K562 (cell line): Measurements from ENCODE around the gene SP6. TPM values are rescaled to one million over a fixed set of nuclear protein-coding genes. Genes with fewer than 3 reads are reported as not detected.

Experiments
- BRD4 ChIP-seq: fragments of 200-600 bp; sonication (generic); IDR thresholded peaks from 2 replicates; pipeline ENCODE4 v1.6.1; 2017; ENCODE audit warnings: inconsistent platforms
- CREM ChIP-seq: IDR thresholded peaks from 2 replicates; pipeline ENCODE4 v1.6.1; 2014; ENCODE audit warnings: antibody characterized with exemption, low read depth
- CSDE1 ChIP-seq, 2 experiments: fragments of 450-650 bp; IDR thresholded peaks; 2 replicates each; pipeline ENCODE4 v1.6.1; 2016; ENCODE audit warnings: mild to moderate bottlenecking in 1 of 2
- DIDO1 ChIP-seq: fragments of 450-650 bp; IDR thresholded peaks from 2 replicates; pipeline ENCODE4 v1.6.1; 2016; ENCODE audit warnings: low read depth, missing biosample characterization, missing genetic modification characterization
- MTA3 ChIP-seq: fragments of 450-650 bp; formaldehyde crosslinking; IDR thresholded peaks from 2 replicates; pipeline ENCODE4 v1.6.1; 2017; ENCODE audit warnings: mild to moderate bottlenecking, borderline replicate concordance
- MXD1 ChIP-seq: fragments of 250-450 bp; sonication (Bioruptor Pico); IDR thresholded peaks from 2 replicates; pipeline ENCODE4 v1.8.0; 2021; ENCODE audit warnings: borderline replicate concordance, mild to moderate bottlenecking, moderate library complexity; ENCODE audit not compliant: poor library complexity, severe bottlenecking
- MXI1 ChIP-seq: IDR thresholded peaks from 2 replicates; pipeline ENCODE4 v1.6.1; 2011; ENCODE audit warnings: low read depth, mild to moderate bottlenecking, improper control_type of control experiment, low read length
- OTX1 ChIP-seq: fragments of 450-650 bp; formaldehyde crosslinking; IDR thresholded peaks from 2 replicates; pipeline ENCODE4 v1.4.0; 2022; ENCODE audit warnings: mild to moderate bottlenecking
- PHF8 ChIP-seq: fragments of 200-600 bp; sonication (generic); IDR thresholded peaks from 2 replicates; pipeline ENCODE4 v1.6.1; 2012; ENCODE audit warnings: mixed run types, mild to moderate bottlenecking, inconsistent platforms, low read length, moderate library complexity, borderline replicate concordance
- POLR2G ChIP-seq: fragments of 200-400 bp; formaldehyde crosslinking; IDR thresholded peaks from 2 replicates; pipeline ENCODE4 v1.6.1; 2017; ENCODE audit warnings: low read depth, mild to moderate bottlenecking, antibody characterized with exemption, low read length, moderate library complexity
- TAF9B ChIP-seq: fragments of 450-650 bp; IDR thresholded peaks from 2 replicates; pipeline ENCODE4 v1.6.1; 2018; ENCODE audit warnings: mild to moderate bottlenecking; ENCODE audit not compliant: partially characterized antibody
- TARDBP ChIP-seq: fragments of 450-650 bp; IDR thresholded peaks from 2 replicates; pipeline ENCODE4 v1.6.1; 2016
- VEZF1 ChIP-seq: fragments of 200-800 bp; sonication (Bioruptor generic); IDR thresholded peaks from 2 replicates; pipeline ENCODE4 v1.6.1; 2017; ENCODE audit warnings: missing genetic modification characterization, missing compliant biosample characterization
- YBX1 ChIP-seq: fragments of 450-650 bp; IDR thresholded peaks from 2 replicates; pipeline ENCODE4 v1.7.1; 2016; ENCODE audit warnings: mild to moderate bottlenecking
- ZBTB17 ChIP-seq: fragments of 450-650 bp; formaldehyde crosslinking; IDR thresholded peaks from 2 replicates; pipeline ENCODE4 v1.4.0; 2020; ENCODE audit warnings: mild to moderate bottlenecking
- ZNF143 ChIP-seq: sonication (generic); formaldehyde crosslinking; IDR thresholded peaks from 2 replicates; pipeline ENCODE4 v1.9.0; 2022; ENCODE audit warnings: mild to moderate bottlenecking, missing genetic modification reagents
- ZNF274 ChIP-seq: IDR thresholded peaks from 2 replicates; pipeline ENCODE4 v1.6.1; 2011; ENCODE audit warnings: low read depth, mild to moderate bottlenecking, low read length, moderate library complexity, borderline replicate concordance
- ZNF507 ChIP-seq: conservative IDR thresholded peaks from 2 replicates; pipeline ENCODE4 v1.6.1; 2017; ENCODE audit warnings: missing genetic modification characterization, missing compliant biosample characterization
- ZNF511 ChIP-seq: sonication (generic); formaldehyde crosslinking; IDR thresholded peaks from 2 replicates; pipeline ENCODE4 v1.8.0; 2022; ENCODE audit warnings: mild to moderate bottlenecking, missing genetic modification reagents
- polyA plus RNA-seq, 8 experiments: library from polyadenylated mRNA; depleted of rRNA in 4 of 8; stranded (reverse) in 5 of 8; unstranded in 3 of 8; fragments of >200 nt; fragmentation: Nextera tagmentation in 2 of 8; fragmentation: Illumina TruSeq in 1 of 8; extraction: Ambion mirVana in 2 of 8; extraction: Trizol in 1 of 8; gene quantifications; 2 replicates each; pipeline versions ENCODE4 v1.2.1 to v1.2.3, GENCODE V29; 2011 to 2014; ENCODE audit warnings: inconsistent platforms in 1 of 8, missing spikeins in 1 of 8
- total RNA-seq, 7 experiments: library from RNA; depleted of rRNA in 6 of 7; stranded (reverse); fragments of >200 nt in 6 of 7; fragmentation: Illumina TruSeq in 2 of 7; extraction: Trizol in 2 of 7; gene quantifications; 2 replicates each; pipeline versions ENCODE4 v1.2.1 to v1.2.3, GENCODE V29; 2011 to 2021; ENCODE audit warnings: low replicate concordance in 1 of 7
- TF ChIP-seq, protein P1 (sequence below), 2 experiments: fragments of 450-650 bp; IDR thresholded peaks; 2 replicates each; pipeline ENCODE4 v1.6.1; 2016
- TF ChIP-seq, protein P2 (sequence below): sonication (generic); formaldehyde crosslinking; IDR thresholded peaks from 2 replicates; pipeline ENCODE4 v1.5.0; 2020; ENCODE audit warnings: missing genetic modification reagents

The SP6 gene
- total and polyA plus RNA-seq, 9 of the 15 experiments (the other 6 are each of a cell fraction or from before 2014, with no cell fraction given), result 0.11 to 7.9 (median 2.2) TPM

- TF ChIP-seq ZBTB17 (CRISPR knock-in tag) (0 out of 2 replicates have a peak, but pooled peaks have one; percentile 28), TARDBP (0 out of 2 replicates have a peak, but pooled peaks have one; percentile 39), VEZF1 (CRISPR knock-in tag) (peak; percentile 64), MXI1 (peak; percentile 90), YBX1 (no peak), ZNF511 (peak; percentile 72; the same call in 1 of the 2 replicates), CSDE1 (IDR thresholded peaks at IDR 0.05) (peak in 1 of 2 experiments; percentile 82; a peak in 2 of 4 replicates), CREM (peak; percentile 69), BRD4 (no peak), ZNF274 (no peak), PHF8 (peak; percentile 93; the same call in 1 of the 2 replicates), OTX1 (CRISPR knock-in tag) (0 out of 2 replicates have a peak, but pooled peaks have one; percentile 48), ZNF143 (CRISPR knock-in tag) (peak; percentile 91), TAF9B (peak; percentile 81), MXD1 (CRISPR knock-in tag) (peak; percentile 22), ZNF507 (no peak), DIDO1 (tag) (peak; percentile 70; the same call in 1 of the 2 replicates), MTA3 (peak; percentile 96), POLR2G (peak; percentile 97)
- TF ChIP-seq, protein P1, sequence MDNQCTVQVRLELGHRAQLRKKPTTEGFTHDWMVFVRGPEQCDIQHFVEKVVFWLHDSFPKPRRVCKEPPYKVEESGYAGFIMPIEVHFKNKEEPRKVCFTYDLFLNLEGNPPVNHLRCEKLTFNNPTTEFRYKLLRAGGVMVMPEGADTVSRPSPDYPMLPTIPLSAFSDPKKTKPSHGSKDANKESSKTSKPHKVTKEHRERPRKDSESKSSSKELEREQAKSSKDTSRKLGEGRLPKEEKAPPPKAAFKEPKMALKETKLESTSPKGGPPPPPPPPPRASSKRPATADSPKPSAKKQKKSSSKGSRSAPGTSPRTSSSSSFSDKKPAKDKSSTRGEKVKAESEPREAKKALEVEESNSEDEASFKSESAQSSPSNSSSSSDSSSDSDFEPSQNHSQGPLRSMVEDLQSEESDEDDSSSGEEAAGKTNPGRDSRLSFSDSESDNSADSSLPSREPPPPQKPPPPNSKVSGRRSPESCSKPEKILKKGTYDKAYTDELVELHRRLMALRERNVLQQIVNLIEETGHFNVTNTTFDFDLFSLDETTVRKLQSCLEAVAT (IDR thresholded peaks at IDR 0.05), result peak in 1 of 2 experiments; percentile 17; a peak in 1 of 4 replicates
- TF ChIP-seq, protein P2, sequence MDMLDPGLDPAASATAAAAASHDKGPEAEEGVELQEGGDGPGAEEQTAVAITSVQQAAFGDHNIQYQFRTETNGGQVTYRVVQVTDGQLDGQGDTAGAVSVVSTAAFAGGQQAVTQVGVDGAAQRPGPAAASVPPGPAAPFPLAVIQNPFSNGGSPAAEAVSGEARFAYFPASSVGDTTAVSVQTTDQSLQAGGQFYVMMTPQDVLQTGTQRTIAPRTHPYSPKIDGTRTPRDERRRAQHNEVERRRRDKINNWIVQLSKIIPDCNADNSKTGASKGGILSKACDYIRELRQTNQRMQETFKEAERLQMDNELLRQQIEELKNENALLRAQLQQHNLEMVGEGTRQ (CRISPR knock-in tag), result no peak
Measured at GRCh38 chr17:47831003-47831933, 19.7 kb downstream of the SP6 start, which contains the start of the genes LRRC46 and MRPL10 (continued).
